Measurements from ENCODE around the gene OR1F1. TPM values are rescaled to one million over a fixed set of nuclear protein-coding genes. Genes with fewer than 3 reads are reported as not detected.

The OR1F1 gene
- total RNA-seq, 1 experiment from 2014 or later, result not detected

- DNase-seq (ENCODE audit: low spot score), result no peak
- Histone ChIP-seq H3K36me3 (ENCODE audit: insufficient read depth, low read length, poor library complexity, severe bottlenecking) (peaks cover under 1% of the 10 kb centered on the region), H3K27me3 (replicated peaks; ENCODE audit: insufficient read depth, low read depth, low read length, poor library complexity) (no peaks in the 10 kb centered on the region), H3K27ac (ENCODE audit: low read depth, low read length, poor library complexity, severe bottlenecking) (no peak overlapping the region), H3K4me3 (ENCODE audit: low read depth, low read length, poor library complexity, severe bottlenecking) (no peak overlapping the region), H3K4me1 (ENCODE audit: insufficient read depth, low read length, poor library complexity, severe bottlenecking) (no peaks in the 10 kb centered on the region), H3K9me3 (ENCODE audit: low read depth, low read length, poor library complexity, severe bottlenecking) (no peaks in the 10 kb centered on the region)
- TF ChIP-seq EZH2 (IDR thresholded peaks at IDR 0.05; ENCODE audit: borderline replicate concordance, low read depth, low read length, poor library complexity, severe bottlenecking), result no peak
- TF ChIP-seq CTCF (conservative IDR thresholded peaks at IDR 0.05; ENCODE audit: low read depth, low read length), result no peak
- ChIA-PET POLR2A (ENCODE audit: low non-redundant PET) (no interaction called here), CTCF (interaction anchor here (1.2 kb wide), 1 partner anchor 17 kb away, joined by 3 read pairs; no protein-coding TSS in a partner anchor)
- no TSS peak for BruUV-seq (replicated peaks)
- intact Hi-C loops (cut with micrococcal nuclease; ENCODE audit: unreplicated experiment), result no loop called here
These were observed 40.8 kb upstream of the OR1F1 start for GRCh38 chr16:3147046-3147756.

- Histone ChIP-seq H3K4me3 (ENCODE audit: low read depth, low read length, poor library complexity, severe bottlenecking) (no peak overlapping the region), H3K9me3 (ENCODE audit: low read depth, low read length, poor library complexity, severe bottlenecking) (no peaks in the 10 kb centered on the region), H3K27ac (ENCODE audit: low read depth, low read length, poor library complexity, severe bottlenecking) (no peak overlapping the region), H3K27me3 (replicated peaks; ENCODE audit: insufficient read depth, low read depth, low read length, poor library complexity) (no peaks in the 10 kb centered on the region), H3K36me3 (ENCODE audit: insufficient read depth, low read length, poor library complexity, severe bottlenecking) (no peaks in the 10 kb centered on the region), H3K4me1 (ENCODE audit: insufficient read depth, low read length, poor library complexity, severe bottlenecking) (no peaks in the 10 kb centered on the region)
- ChIA-PET CTCF (interaction anchor here (1.2 kb wide), 1 partner anchor 18 kb away, joined by 3 read pairs; no protein-coding TSS in a partner anchor), POLR2A (ENCODE audit: low non-redundant PET) (no interaction called here)
- no TSS peak for BruUV-seq (replicated peaks)
- no peak for DNase-seq (ENCODE audit: low spot score)
- intact Hi-C loops (cut with micrococcal nuclease; ENCODE audit: unreplicated experiment), result no loop called here
- no peak for TF ChIP-seq EZH2 (IDR thresholded peaks at IDR 0.05; ENCODE audit: borderline replicate concordance, low read depth, low read length, poor library complexity, severe bottlenecking)
- no peak for TF ChIP-seq CTCF (conservative IDR thresholded peaks at IDR 0.05; ENCODE audit: low read depth, low read length)
These were observed 40.3 kb upstream of the OR1F1 start for GRCh38 chr16:3147757-3148104.

DNA sequence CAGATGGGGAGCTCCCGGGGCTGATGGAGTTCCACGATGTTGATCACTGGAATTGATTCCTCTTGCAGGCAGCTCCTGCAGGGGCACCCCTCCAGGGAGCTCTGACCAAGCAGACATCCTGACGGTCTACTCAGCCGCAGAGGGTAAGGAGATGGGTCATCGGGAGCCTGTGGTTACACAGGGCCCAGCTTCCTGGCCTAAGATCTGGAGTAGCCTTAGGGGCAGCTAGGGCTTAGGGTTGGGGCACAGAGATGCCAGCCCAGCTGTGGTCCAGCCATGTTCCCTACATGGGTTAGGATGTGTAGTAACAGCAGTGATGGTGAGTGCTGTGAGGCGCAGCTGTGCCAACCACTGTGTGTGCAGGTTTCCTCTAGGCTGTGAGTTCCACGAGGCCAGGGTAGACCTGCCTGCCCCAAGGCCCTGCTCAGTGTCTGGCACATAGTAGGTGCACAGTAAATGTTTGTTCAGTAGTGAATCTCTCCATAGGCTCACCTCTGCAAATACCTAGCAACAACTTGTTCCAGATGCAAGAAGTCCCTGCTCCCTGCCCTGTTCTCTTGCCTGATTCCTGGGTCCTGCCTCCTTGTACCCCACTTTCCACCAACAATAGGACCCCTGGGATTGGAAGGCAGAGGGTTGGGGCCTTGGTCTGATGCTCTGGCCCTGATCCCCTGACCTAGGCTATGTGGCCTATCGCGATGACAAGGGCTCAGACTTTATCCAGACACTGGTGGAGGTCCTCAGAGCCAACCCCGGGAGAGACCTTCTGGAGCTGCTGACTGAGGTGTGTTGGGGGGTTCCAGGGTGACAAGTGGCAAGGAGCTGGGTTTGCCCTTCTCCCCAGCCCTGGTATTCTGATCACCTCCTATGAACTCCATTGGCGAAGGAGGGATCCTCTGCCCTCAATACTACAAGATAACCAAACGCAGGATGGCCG lies 39.5 kb upstream of the OR1F1 start:
- DNase-seq (ENCODE audit: low spot score), result no peak
- intact Hi-C loops (cut with micrococcal nuclease; ENCODE audit: unreplicated experiment), result no loop called here
- no TSS peak for BruUV-seq (replicated peaks)
- no peaks in the 10 kb centered on the region for H3K36me3 ChIP-seq (ENCODE audit: insufficient read depth, low read length, poor library complexity, severe bottlenecking)
- POLR2A ChIA-PET (ENCODE audit: low non-redundant PET), result no interaction called here
- H3K4me3 ChIP-seq (ENCODE audit: low read depth, low read length, poor library complexity, severe bottlenecking), result no peak overlapping the region
- H3K27ac ChIP-seq (ENCODE audit: low read depth, low read length, poor library complexity, severe bottlenecking), result no peak overlapping the region
- no peaks in the 10 kb centered on the region for H3K9me3 ChIP-seq (ENCODE audit: low read depth, low read length, poor library complexity, severe bottlenecking)
- no peaks in the 10 kb centered on the region for H3K4me1 ChIP-seq (ENCODE audit: insufficient read depth, low read length, poor library complexity, severe bottlenecking)
- H3K27me3 ChIP-seq (replicated peaks; ENCODE audit: insufficient read depth, low read depth, low read length, poor library complexity), result no peaks in the 10 kb centered on the region
- no peak for TF ChIP-seq CTCF (conservative IDR thresholded peaks at IDR 0.05; ENCODE audit: low read depth, low read length)
- TF ChIP-seq EZH2 (IDR thresholded peaks at IDR 0.05; ENCODE audit: borderline replicate concordance, low read depth, low read length, poor library complexity, severe bottlenecking), result no peak
- CTCF ChIA-PET, result interaction anchor here (1.2 kb wide), 1 partner anchor 19 kb away, joined by 3 read pairs; no protein-coding TSS in a partner anchor

Data from A673 (cell line).